OCI-LY7 (cell line): ENCODE measurements around the gene OTOP3. TPM values are rescaled to one million over a fixed set of nuclear protein-coding genes. Genes with fewer than 3 reads are reported as not detected.

Experiments
- BruUV-seq: library from RNA; stranded (reverse); fragments of 400-500 nt; replicated peaks from 2 replicates; lab custom pipeline; 2021; lab: Mats Ljungman, UMichigan
- CTCF ChIA-PET: fragments of 300-600 bp; sonication (Branson Sonifier 250); formaldehyde crosslinking; loops from one replicate; lab custom pipeline; 2022; ENCODE audit warnings: antibody characterized with exemption; ENCODE audit not compliant: unreplicated experiment; lab: Charles Lee
- POLR2A ChIA-PET: fragments of 300-600 bp; sonication (Branson Sonifier 250); formaldehyde crosslinking; loops from one replicate; lab custom pipeline; 2022; ENCODE audit warnings: antibody characterized with exemption; lab: Charles Lee
- DNase-seq: peaks from one replicate; pipeline ENCODE4 v3.0.0-alpha.2; 2015; ENCODE audit warnings: low spot score
- H2AFZ ChIP-seq: fragments of 200-600 bp; sonication (generic), shearing (Covaris generic); 2 replicates; pipeline ENCODE4 v1.6.1; 2014; ENCODE audit warnings: mild to moderate bottlenecking, antibody characterized with exemption, low read length, moderate library complexity
- H3K27ac ChIP-seq: fragments of 200-600 bp; sonication (generic); 2 replicates; pipeline ENCODE4 v1.5.1; 2014; ENCODE audit warnings: mixed run types, low read depth, mild to moderate bottlenecking, moderate library complexity, low read length, inconsistent platforms; ENCODE audit not compliant: poor library complexity, severe bottlenecking
- H3K36me3 ChIP-seq: fragments of 200-600 bp; sonication (generic); 2 replicates; pipeline ENCODE4 v1.6.1; 2014; ENCODE audit warnings: mild to moderate bottlenecking, antibody characterized with exemption, low read length, moderate library complexity, mixed read lengths; ENCODE audit not compliant: insufficient read depth
- H3K4me1 ChIP-seq: fragments of 200-600 bp; sonication (generic); 2 replicates; pipeline ENCODE4 v1.5.1; 2014; ENCODE audit warnings: mild to moderate bottlenecking, low read length; ENCODE audit not compliant: insufficient read depth, poor library complexity, severe bottlenecking
- H3K4me2 ChIP-seq: fragments of 200-600 bp; sonication (generic); 2 replicates; pipeline ENCODE4 v1.6.1; 2014; ENCODE audit warnings: mild to moderate bottlenecking, low read length
- H3K4me3 ChIP-seq: fragments of 200-600 bp; sonication (generic); 2 replicates; pipeline ENCODE4 v1.5.1; 2014; ENCODE audit warnings: mild to moderate bottlenecking, low read depth, low read length; ENCODE audit not compliant: poor library complexity, severe bottlenecking
- H3K79me2 ChIP-seq: fragments of 200-600 bp; sonication (generic); 2 replicates; pipeline ENCODE4 v1.6.1; 2016; ENCODE audit warnings: low read depth, mild to moderate bottlenecking, low read length, moderate library complexity, mixed read lengths; ENCODE audit not compliant: insufficient read depth
- H3K9me2 ChIP-seq: fragments of 200-600 bp; sonication (generic); 2 replicates; pipeline ENCODE4 v1.6.1; 2016; ENCODE audit warnings: mild to moderate bottlenecking, low read length, mixed read lengths; ENCODE audit not compliant: insufficient read depth
- H3K9me3 ChIP-seq: fragments of 200-600 bp; sonication (generic); 2 replicates; pipeline ENCODE4 v1.6.1; 2014; ENCODE audit warnings: mild to moderate bottlenecking, mixed run types, low read length, mixed read lengths
- H4K20me1 ChIP-seq: fragments of 200-600 bp; sonication (generic); 2 replicates; pipeline ENCODE4 v1.6.1; 2014; ENCODE audit warnings: mild to moderate bottlenecking, antibody characterized with exemption, low read length, moderate library complexity, mixed read lengths; ENCODE audit not compliant: insufficient read depth
- CTCF ChIP-seq: fragments of 200-600 bp; sonication (generic); conservative IDR thresholded peaks from 2 replicates; pipeline ENCODE4 v1.5.1; 2014; ENCODE audit warnings: mild to moderate bottlenecking, antibody characterized with exemption, low read length, moderate library complexity, mixed read lengths
- EZH2phosphoT487 ChIP-seq: fragments of 200-600 bp; sonication (generic); IDR thresholded peaks from 2 replicates; pipeline ENCODE4 v1.6.1; 2018; ENCODE audit warnings: low read depth, borderline replicate concordance, mild to moderate bottlenecking, mixed run types, antibody characterized with exemption, low read length, moderate library complexity, mixed read lengths
- intact Hi-C: fragments of 100-400 bp; cut with micrococcal nuclease; formaldehyde crosslinking; loops from one replicate; pipeline ENCODE4 v1.10.0; 2022; ENCODE audit not compliant: unreplicated experiment
- total RNA-seq, 2 experiments: library from RNA; depleted of rRNA in 1 of 2; stranded (reverse); fragments of >200 nt in 1 of 2; shearing (Covaris generic) in 1 of 2; gene quantifications; 2 replicates each; pipeline ENCODE4 v1.2.3, GENCODE V29; 2014 to 2022

The OTOP3 gene
- total RNA-seq, 2 experiments from 2014 or later, result not detected

- H3K4me2 ChIP-seq, result no peak overlapping the region
- no TSS peak for BruUV-seq
- no peaks in the 10 kb centered on the region for H3K36me3 ChIP-seq
- no peaks in the 10 kb centered on the region for H3K9me2 ChIP-seq
- ChIA-PET POLR2A (interaction anchor here (0.6 to 1.6 kb wide), 2 partner anchors 33 to 219 kb away, joined by 3 to 5 read pairs; partner anchors contain the start of gene MRPL58), CTCF (interaction anchor here (0.7 to 1.4 kb wide), 2 partner anchors 19 to 876 kb away, joined by 3 to 5 read pairs; no protein-coding TSS in a partner anchor)
- TF ChIP-seq EZH2phosphoT487 (no peak), CTCF (no peak)
- no peak for DNase-seq
- no peaks in the 10 kb centered on the region for H3K9me3 ChIP-seq
- H3K27ac ChIP-seq, result no peak overlapping the region
- peaks cover 10% of the 10 kb centered on the region for H3K4me1 ChIP-seq
- no peaks in the 10 kb centered on the region for H4K20me1 ChIP-seq
- H3K4me3 ChIP-seq, result no peak overlapping the region
- intact Hi-C loops, result no loop called here
- H2AFZ ChIP-seq, result no peak overlapping the region
- no peaks in the 10 kb centered on the region for H3K79me2 ChIP-seq
These were observed 43.9 kb downstream of the OTOP3 start for GRCh38 chr17:74979408-74980146.

GRCh38 chr17:74981318-74981978 is 45.8 kb downstream of the OTOP3 start:
- no TSS peak for BruUV-seq
- TF ChIP-seq CTCF, result no peak
- no peak for TF ChIP-seq EZH2phosphoT487
- H3K4me1 ChIP-seq, result peaks cover 18% of the 10 kb centered on the region
- H4K20me1 ChIP-seq, result no peaks in the 10 kb centered on the region
- H3K4me3 ChIP-seq, result peak overlapping the region; percentile 71
- no peaks in the 10 kb centered on the region for H3K9me3 ChIP-seq
- DNase-seq, result no peak
- intact Hi-C loops, result no loop called here
- H3K4me2 ChIP-seq, result peak overlapping the region; percentile 78
- no peaks in the 10 kb centered on the region for H3K9me2 ChIP-seq
- H3K36me3 ChIP-seq, result no peaks in the 10 kb centered on the region
- ChIA-PET POLR2A (no interaction called here), CTCF (no interaction called here)
- no peaks in the 10 kb centered on the region for H3K79me2 ChIP-seq
- no peak overlapping the region for H3K27ac ChIP-seq
- H2AFZ ChIP-seq, result peak overlapping the region; percentile 79
